ENCODE data around the gene PLK2.

DNA sequence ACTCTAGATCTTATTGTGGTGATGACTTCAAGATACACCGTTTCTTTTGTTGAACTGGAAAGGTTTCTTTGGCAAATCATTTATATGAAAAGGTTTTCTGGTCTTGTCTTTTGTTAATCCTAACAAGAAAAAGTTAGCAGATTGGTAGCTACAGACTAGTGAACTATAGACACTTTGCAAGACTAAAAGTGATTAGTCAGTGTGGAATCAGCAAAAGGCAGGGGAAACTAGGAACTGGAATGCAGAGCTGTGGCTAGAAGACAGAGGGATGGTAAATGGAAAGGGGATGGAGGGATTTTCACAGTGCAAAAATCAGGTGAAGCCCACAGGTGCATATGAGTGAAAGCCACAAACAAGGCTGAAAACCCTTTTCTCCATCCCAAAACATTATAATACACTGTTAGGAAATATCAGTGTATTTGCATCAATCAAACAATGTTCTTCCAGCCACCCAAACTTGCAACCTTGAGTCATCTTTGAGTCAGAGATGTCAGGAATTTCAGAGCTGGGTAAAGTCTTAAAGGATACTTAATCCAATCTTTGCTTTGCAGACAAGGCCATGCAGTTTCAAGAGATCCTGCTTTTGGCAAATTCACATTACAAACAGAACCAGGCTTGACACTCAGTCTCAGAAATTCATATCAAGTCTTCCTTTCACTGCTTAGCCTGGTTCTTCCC is 52.7 kb downstream of the PLK2 start:
- no peak for TF ChIP-seq GABPA (IDR thresholded peaks at IDR 0.05; ENCODE audit: borderline replicate concordance, insufficient read depth, low read length)
- TF ChIP-seq, protein P1, sequence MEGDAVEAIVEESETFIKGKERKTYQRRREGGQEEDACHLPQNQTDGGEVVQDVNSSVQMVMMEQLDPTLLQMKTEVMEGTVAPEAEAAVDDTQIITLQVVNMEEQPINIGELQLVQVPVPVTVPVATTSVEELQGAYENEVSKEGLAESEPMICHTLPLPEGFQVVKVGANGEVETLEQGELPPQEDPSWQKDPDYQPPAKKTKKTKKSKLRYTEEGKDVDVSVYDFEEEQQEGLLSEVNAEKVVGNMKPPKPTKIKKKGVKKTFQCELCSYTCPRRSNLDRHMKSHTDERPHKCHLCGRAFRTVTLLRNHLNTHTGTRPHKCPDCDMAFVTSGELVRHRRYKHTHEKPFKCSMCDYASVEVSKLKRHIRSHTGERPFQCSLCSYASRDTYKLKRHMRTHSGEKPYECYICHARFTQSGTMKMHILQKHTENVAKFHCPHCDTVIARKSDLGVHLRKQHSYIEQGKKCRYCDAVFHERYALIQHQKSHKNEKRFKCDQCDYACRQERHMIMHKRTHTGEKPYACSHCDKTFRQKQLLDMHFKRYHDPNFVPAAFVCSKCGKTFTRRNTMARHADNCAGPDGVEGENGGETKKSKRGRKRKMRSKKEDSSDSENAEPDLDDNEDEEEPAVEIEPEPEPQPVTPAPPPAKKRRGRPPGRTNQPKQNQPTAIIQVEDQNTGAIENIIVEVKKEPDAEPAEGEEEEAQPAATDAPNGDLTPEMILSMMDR (IDR thresholded peaks at IDR 0.05; ENCODE audit: control extremely low read depth in 1 of 3, insufficient read depth in 1 of 3, low read depth in 1 of 3, low read length in 3 of 3): no peak
- TF ChIP-seq, protein P2, sequence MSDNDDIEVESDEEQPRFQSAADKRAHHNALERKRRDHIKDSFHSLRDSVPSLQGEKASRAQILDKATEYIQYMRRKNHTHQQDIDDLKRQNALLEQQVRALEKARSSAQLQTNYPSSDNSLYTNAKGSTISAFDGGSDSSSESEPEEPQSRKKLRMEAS (IDR thresholded peaks at IDR 0.05): no peak
- TF ChIP-seq CREB1 (IDR thresholded peaks at IDR 0.05): no peak
- TF ChIP-seq TAF1 (IDR thresholded peaks at IDR 0.05; ENCODE audit: low read depth, low read length): no peak
- TF ChIP-seq ATF2 (IDR thresholded peaks at IDR 0.05; ENCODE audit: low read length): no peak
- no peak for TF ChIP-seq POLR2A (IDR thresholded peaks at IDR 0.05; ENCODE audit: control extremely low read depth in 1 of 2, low read depth in 2 of 2, low read length in 2 of 2)
- no peak for TF ChIP-seq SIX5 (IDR thresholded peaks at IDR 0.05; ENCODE audit: low read depth, low read length)
- no peak for TF ChIP-seq SIRT6 (IDR thresholded peaks at IDR 0.05; ENCODE audit: low read length)
- TF ChIP-seq SP1 (IDR thresholded peaks at IDR 0.05; ENCODE audit: low read depth, low read length): no peak
- TF ChIP-seq JUN (IDR thresholded peaks at IDR 0.05; ENCODE audit: low read depth, low read length): no peak
